ENCODE measurements around the gene CFAP100.

CFAP100 gene

GRCh38 chr3:126433105-126433430 lies 38.4 kb downstream of the CFAP100 start:
- no peak for DNase-seq (ENCODE audit: low read depth)
- no peak for TF ChIP-seq CTCF (IDR thresholded peaks at IDR 0.05; ENCODE audit: low read depth, low read length, missing control alignments)
- H3K4me3 ChIP-seq (ENCODE audit: low read depth, low read length), result no peak overlapping the region

- no peak for TF ChIP-seq CTCF (IDR thresholded peaks at IDR 0.05; ENCODE audit: low read depth, low read length, missing control alignments)
- H3K4me3 ChIP-seq (ENCODE audit: low read depth, low read length), result no peak overlapping the region
- DNase-seq (ENCODE audit: low read depth), result no peak
Observed at GRCh38 chr3:126433496-126434263, 39.0 kb downstream of the CFAP100 start.

GRCh38 chr3:126434264-126434590 lies 39.5 kb downstream of the CFAP100 start:
- no peak overlapping the region for H3K4me3 ChIP-seq (ENCODE audit: low read depth, low read length)
- no peak for TF ChIP-seq CTCF (IDR thresholded peaks at IDR 0.05; ENCODE audit: low read depth, low read length, missing control alignments)
- DNase-seq (ENCODE audit: low read depth), result no peak

- no peak for DNase-seq (ENCODE audit: low read depth)
- no peak for TF ChIP-seq CTCF (IDR thresholded peaks at IDR 0.05; ENCODE audit: low read depth, low read length, missing control alignments)
- no peak overlapping the region for H3K4me3 ChIP-seq (ENCODE audit: low read depth, low read length)
Observed at GRCh38 chr3:126434931-126435411, 40.3 kb downstream of the CFAP100 start.

GRCh38 chr3:126435456-126436315 lies 41.0 kb downstream of the CFAP100 start:
- DNase-seq (ENCODE audit: low read depth), result no peak
- no peak for TF ChIP-seq CTCF (IDR thresholded peaks at IDR 0.05; ENCODE audit: low read depth, low read length, missing control alignments)
- H3K4me3 ChIP-seq (ENCODE audit: low read depth, low read length), result no peak overlapping the region

GRCh38 chr3:126436826-126437717 lies 42.4 kb downstream of the CFAP100 start:
- no peak overlapping the region for H3K4me3 ChIP-seq (ENCODE audit: low read depth, low read length)
- TF ChIP-seq CTCF (IDR thresholded peaks at IDR 0.05; ENCODE audit: low read depth, low read length, missing control alignments), result no peak
- DNase-seq (ENCODE audit: low read depth), result no peak

Data from GM12864 (cell line).